CD8-positive, alpha-beta memory T cell (primary cell): Measurements from ENCODE around the gene COX19. TPM values are rescaled to one million over a fixed set of nuclear protein-coding genes. Genes with fewer than 3 reads are reported as not detected.
A peak's percentile ranks its signal among the peaks of the same experiment; 100 is the strongest.

Experiments used
- CTCF ChIA-PET: fragments of 350-600 bp; sonication (Branson Sonifier 250); formaldehyde crosslinking; loops from one replicate; lab custom pipeline; 2021; ENCODE audit warnings: antibody characterized with exemption; lab: Charles Lee
- POLR2A ChIA-PET: fragments of 350-600 bp; sonication (Branson Sonifier 250); formaldehyde crosslinking; loops from one replicate; lab custom pipeline; 2021; ENCODE audit warnings: antibody characterized with exemption; lab: Charles Lee
- DNase-seq, 5 donors: peaks; one replicate each; pipeline versions ENCODE4 v3.0.0 to v3.0.0-alpha.2; 2020 to 2022; ENCODE audit warnings: mixed read lengths in 1 of 5
- H3K27ac ChIP-seq: one replicate; pipeline ENCODE4 v1.7.0; 2013; ENCODE audit warnings: low read depth, mild to moderate bottlenecking, low read length, moderate library complexity
- H3K27me3 ChIP-seq: 2 replicates; pipeline ENCODE4 v1.7.0; 2013; ENCODE audit warnings: low read length, mild to moderate bottlenecking; ENCODE audit not compliant: insufficient read depth, poor library complexity, severe bottlenecking
- H3K36me3 ChIP-seq: 2 replicates; pipeline ENCODE4 v1.7.0; 2013; ENCODE audit warnings: mild to moderate bottlenecking, low read length, moderate library complexity; ENCODE audit not compliant: insufficient read depth
- H3K4me1 ChIP-seq: 2 replicates; pipeline ENCODE4 v1.7.0; 2013; ENCODE audit warnings: mild to moderate bottlenecking, low read length, moderate library complexity; ENCODE audit not compliant: insufficient read depth
- H3K4me3 ChIP-seq: 2 replicates; pipeline ENCODE4 v1.7.0; 2013; ENCODE audit warnings: mild to moderate bottlenecking, low read length
- H3K9me3 ChIP-seq: 2 replicates; pipeline ENCODE4 v1.7.0; 2013; ENCODE audit warnings: mild to moderate bottlenecking, low read length
- H3K27ac Mint-ChIP-seq, 8 donors: one replicate each; pipeline ENCODE4 v1.8.0; 2020 to 2021; ENCODE audit warnings: mixed read lengths in 8 of 8, mild to moderate bottlenecking in 6 of 8, inconsistent platforms in 3 of 8, moderate library complexity in 3 of 8
- H3K27me3 Mint-ChIP-seq, 2 donors: one replicate each; pipeline ENCODE4 v1.8.0; 2020 to 2021; ENCODE audit warnings: mixed read lengths in 2 of 2, mild to moderate bottlenecking in 1 of 2, moderate library complexity in 1 of 2
- H3K36me3 Mint-ChIP-seq, 3 donors: one replicate each; pipeline ENCODE4 v1.8.0; 2020 to 2021; ENCODE audit warnings: mixed read lengths in 3 of 3, inconsistent platforms in 1 of 3, mild to moderate bottlenecking in 1 of 3
- H3K4me1 Mint-ChIP-seq, 3 donors: one replicate each; pipeline ENCODE4 v1.8.0; 2020 to 2021; ENCODE audit warnings: mixed read lengths in 3 of 3, inconsistent platforms in 1 of 3, mild to moderate bottlenecking in 1 of 3
- H3K4me3 Mint-ChIP-seq, 7 donors: one replicate each; pipeline ENCODE4 v1.8.0; 2020 to 2021; ENCODE audit warnings: mixed read lengths in 7 of 7, mild to moderate bottlenecking in 6 of 7, moderate library complexity in 4 of 7, inconsistent platforms in 2 of 7
- H3K9me3 Mint-ChIP-seq, 5 donors: one replicate each; pipeline ENCODE4 v1.8.0; 2020 to 2022; ENCODE audit warnings: mixed read lengths in 5 of 5, mild to moderate bottlenecking in 3 of 5, moderate library complexity in 2 of 5, inconsistent platforms in 1 of 5
- polyA plus RNA-seq: library from polyadenylated mRNA; unstranded; fragments of 300-500 nt; fragmentation: Illumina TruSeq; gene quantifications from one replicate; pipeline ENCODE4 v1.2.3, GENCODE V29; 2021
- total RNA-seq, 2 experiments: library from RNA; stranded (reverse); gene quantifications; one replicate each; pipeline ENCODE4 v1.2.3, GENCODE V29; 2021

The COX19 gene
- total and polyA plus RNA-seq, 3 experiments from 2014 or later, result 18.9 to 25.9 (median 21.3) TPM

DNA sequence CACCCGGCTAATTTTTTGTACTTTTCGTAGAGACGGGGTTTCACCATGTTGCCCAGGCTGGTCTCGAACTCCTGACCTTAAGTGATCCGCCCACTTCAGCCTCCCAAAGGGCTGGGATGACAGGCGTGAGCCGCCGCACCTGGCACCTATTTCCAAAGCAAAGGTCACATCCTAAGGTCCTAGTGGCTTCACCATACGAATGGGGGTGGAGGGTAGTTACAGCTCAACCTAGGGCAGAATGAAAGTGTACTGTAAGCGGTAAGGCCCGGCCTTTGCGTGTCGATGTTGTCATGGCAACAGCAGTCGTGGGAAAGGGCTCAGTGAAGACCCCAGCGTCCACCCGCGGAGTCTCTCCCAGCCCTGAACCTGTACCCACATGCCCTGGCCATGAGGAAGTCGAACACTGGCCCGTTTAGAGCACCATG, 1.6 kb upstream of the COX19 start:
- H3K9me3 ChIP-seq, result no peaks in the 10 kb centered on the region
- Mint-ChIP-seq H3K36me3 (peaks cover 0 to 19% (median 0%) of the 10 kb centered on the region in 3 donors), H3K27me3 (peaks cover 0 to 2% of the 10 kb centered on the region in 2 donors), H3K4me1 (peaks cover 22 to 26% (median 25%) of the 10 kb centered on the region in 3 donors), H3K9me3 (no peaks in the 10 kb centered on the region), H3K27ac (peak overlapping the region in 1 of 8 donors; percentile 66), H3K4me3 (peak overlapping the region in 3 of 7 donors; percentile 48 to 97 (median 93))
- H3K36me3 ChIP-seq, result peaks cover 11% of the 10 kb centered on the region
- no peak overlapping the region for H3K4me3 ChIP-seq
- ChIA-PET POLR2A (no interaction called here), CTCF (interaction anchor here (6.9 kb wide), 1 partner anchor 17 kb away, joined by 43 read pairs; no protein-coding TSS in a partner anchor)
- no peaks in the 10 kb centered on the region for H3K27me3 ChIP-seq
- no peak for DNase-seq
- no peak overlapping the region for H3K27ac ChIP-seq
- H3K4me1 ChIP-seq, result peaks cover 28% of the 10 kb centered on the region

DNA sequence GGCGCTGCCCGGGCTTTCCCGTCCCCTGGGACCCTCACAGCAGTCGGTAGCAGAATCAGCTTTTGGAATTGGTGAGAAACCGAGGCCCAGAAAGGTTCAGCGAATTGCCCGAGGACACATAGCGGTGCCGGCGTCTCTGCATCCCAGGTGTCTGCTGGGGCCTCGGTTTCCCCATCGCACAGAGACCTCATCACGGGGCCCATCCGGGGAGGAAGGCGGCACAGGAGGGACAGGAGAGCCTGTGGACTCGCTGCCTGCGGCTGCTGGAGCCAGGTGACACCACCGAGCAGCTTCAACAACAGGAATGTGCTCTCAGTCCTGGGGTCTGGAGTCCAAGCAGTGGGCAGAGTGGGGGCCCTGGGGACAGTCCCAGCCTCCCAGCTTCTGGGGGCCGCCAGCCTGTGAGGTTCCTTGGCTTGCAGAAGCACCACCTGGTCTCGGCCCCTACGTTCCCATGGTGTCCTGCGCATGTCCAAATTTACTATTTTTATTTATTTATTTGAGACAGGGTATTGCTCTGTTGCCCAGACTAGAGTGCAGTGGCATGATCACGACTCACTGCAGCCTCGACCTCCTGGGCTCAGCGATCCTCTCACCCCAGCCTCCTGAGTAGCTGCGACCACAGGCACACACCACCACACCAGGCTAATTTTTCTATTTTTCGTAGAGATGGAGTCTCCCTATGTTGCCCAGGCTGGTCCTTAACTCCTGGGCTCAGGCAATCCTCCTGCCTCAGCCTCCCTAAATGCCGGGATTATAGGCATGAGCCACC, 539 bp upstream of the COX19 start:
- H3K27ac Mint-ChIP-seq, result peak overlapping the region in 5 of 8 donors; percentile 26 to 98 (median 56)
- H3K4me3 Mint-ChIP-seq, result peak overlapping the region; percentile 90 to 97 (median 93)
- Histone ChIP-seq H3K9me3 (no peaks in the 10 kb centered on the region), H3K27ac (no peak overlapping the region), H3K4me3 (no peak overlapping the region), H3K27me3 (no peaks in the 10 kb centered on the region), H3K36me3 (peaks cover 19% of the 10 kb centered on the region), H3K4me1 (peaks cover 29% of the 10 kb centered on the region)
- no peak for DNase-seq
- peaks cover 28 to 33% (median 32%) of the 10 kb centered on the region in 3 donors for H3K4me1 Mint-ChIP-seq
- CTCF ChIA-PET, result interaction anchor here (3.5 to 6.9 kb wide), 2 partner anchors 18 to 90 kb away, joined by 15 to 43 read pairs; no protein-coding TSS in a partner anchor
- H3K9me3 Mint-ChIP-seq, result no peaks in the 10 kb centered on the region
- POLR2A ChIA-PET, result interaction anchor here (1.2 to 1.9 kb wide), 6 partner anchors 51 to 101 kb away, joined by 3 to 10 read pairs (median 4); no protein-coding TSS in a partner anchor
- peaks cover 0 to 2% of the 10 kb centered on the region in 2 donors for H3K27me3 Mint-ChIP-seq
- peaks cover 0 to 26% (median 4%) of the 10 kb centered on the region in 3 donors for H3K36me3 Mint-ChIP-seq

DNA sequence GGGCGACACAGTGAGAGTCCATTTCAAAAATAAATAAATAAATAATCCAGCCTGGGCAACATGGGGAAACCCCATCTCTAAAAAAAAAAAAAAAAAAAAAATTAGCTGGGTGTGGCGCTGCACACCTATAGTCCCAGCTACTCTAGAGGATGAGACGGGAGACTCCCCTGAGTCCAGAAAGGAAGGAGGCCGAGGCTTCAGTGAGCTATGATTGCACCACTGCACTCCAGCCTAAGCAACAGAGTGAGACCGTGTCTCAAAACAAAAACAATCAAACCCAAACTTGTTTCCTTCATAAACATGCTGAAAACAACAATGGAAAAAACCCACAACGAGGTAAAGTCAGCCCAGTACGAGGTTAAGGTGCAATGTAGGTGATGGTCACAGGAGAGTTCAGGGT, 1.2 kb downstream of the COX19 start:
- Histone ChIP-seq H3K27me3 (no peaks in the 10 kb centered on the region), H3K4me3 (peak overlapping the region; percentile 79), H3K4me1 (peaks cover 29% of the 10 kb centered on the region), H3K36me3 (peaks cover 23% of the 10 kb centered on the region), H3K9me3 (no peaks in the 10 kb centered on the region), H3K27ac (peak overlapping the region; percentile 16)
- peaks cover 28 to 36% (median 35%) of the 10 kb centered on the region in 3 donors for H3K4me1 Mint-ChIP-seq
- H3K9me3 Mint-ChIP-seq, result no peaks in the 10 kb centered on the region
- H3K27ac Mint-ChIP-seq, result peak overlapping the region; percentile 90 to 98 (median 96)
- CTCF ChIA-PET, result interaction anchor here (0.7 to 6.9 kb wide), 6 partner anchors 15 to 202 kb away, joined by 3 to 43 read pairs (median 4); no protein-coding TSS in a partner anchor
- peaks cover 0 to 38% (median 5%) of the 10 kb centered on the region in 3 donors for H3K36me3 Mint-ChIP-seq
- H3K27me3 Mint-ChIP-seq, result peaks cover 0 to 2% of the 10 kb centered on the region in 2 donors
- peak overlapping the region; percentile 90 to 97 (median 93) for H3K4me3 Mint-ChIP-seq
- peak in 1 of 5 donors; percentile 28 for DNase-seq
- POLR2A ChIA-PET, result interaction anchor here (0.6 to 1.9 kb wide), 4 partner anchors 51 to 525 kb away, joined by 3 to 10 read pairs (median 4); no protein-coding TSS in a partner anchor

DNA sequence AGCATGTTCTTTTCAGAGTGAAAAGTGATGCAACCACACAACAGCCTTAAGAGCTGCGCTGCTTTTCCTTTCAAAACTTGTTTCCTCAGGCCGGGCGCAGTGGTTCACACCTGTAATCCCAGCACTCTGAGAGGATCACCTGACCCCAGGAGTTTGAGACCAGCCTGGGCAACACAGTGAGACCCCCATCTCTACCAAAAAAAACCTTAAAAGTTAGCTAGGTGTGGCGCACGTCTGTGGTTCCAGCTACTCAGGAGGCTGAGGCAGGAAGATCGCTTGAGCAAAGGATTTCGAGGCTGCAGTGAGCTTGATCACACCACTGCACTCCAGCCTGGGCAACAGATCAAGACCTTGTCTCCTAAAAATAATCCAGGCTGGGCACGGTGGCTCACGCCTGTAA, 2.0 kb downstream of the COX19 start:
- Histone ChIP-seq H3K27me3 (no peaks in the 10 kb centered on the region), H3K27ac (no peak overlapping the region), H3K9me3 (no peaks in the 10 kb centered on the region), H3K36me3 (peaks cover 29% of the 10 kb centered on the region), H3K4me3 (no peak overlapping the region), H3K4me1 (peaks cover 29% of the 10 kb centered on the region)
- H3K36me3 Mint-ChIP-seq, result peaks cover 0 to 47% (median 5%) of the 10 kb centered on the region in 3 donors
- peaks cover 28 to 36% (median 35%) of the 10 kb centered on the region in 3 donors for H3K4me1 Mint-ChIP-seq
- no peaks in the 10 kb centered on the region for H3K27me3 Mint-ChIP-seq
- ChIA-PET CTCF (interaction anchor here (1.0 to 6.9 kb wide), 7 partner anchors 14 to 203 kb away, joined by 3 to 43 read pairs (median 4); partner anchors contain the start of gene GPR146), POLR2A (interaction anchor here (0.5 kb wide), 1 partner anchor 14 kb away, joined by 3 read pairs; no protein-coding TSS in a partner anchor)
- H3K4me3 Mint-ChIP-seq, result peak overlapping the region; percentile 11 to 93 (median 45)
- peak overlapping the region in 6 of 8 donors; percentile 10 to 74 (median 37) for H3K27ac Mint-ChIP-seq
- H3K9me3 Mint-ChIP-seq, result no peaks in the 10 kb centered on the region
- DNase-seq, result no peak

DNA sequence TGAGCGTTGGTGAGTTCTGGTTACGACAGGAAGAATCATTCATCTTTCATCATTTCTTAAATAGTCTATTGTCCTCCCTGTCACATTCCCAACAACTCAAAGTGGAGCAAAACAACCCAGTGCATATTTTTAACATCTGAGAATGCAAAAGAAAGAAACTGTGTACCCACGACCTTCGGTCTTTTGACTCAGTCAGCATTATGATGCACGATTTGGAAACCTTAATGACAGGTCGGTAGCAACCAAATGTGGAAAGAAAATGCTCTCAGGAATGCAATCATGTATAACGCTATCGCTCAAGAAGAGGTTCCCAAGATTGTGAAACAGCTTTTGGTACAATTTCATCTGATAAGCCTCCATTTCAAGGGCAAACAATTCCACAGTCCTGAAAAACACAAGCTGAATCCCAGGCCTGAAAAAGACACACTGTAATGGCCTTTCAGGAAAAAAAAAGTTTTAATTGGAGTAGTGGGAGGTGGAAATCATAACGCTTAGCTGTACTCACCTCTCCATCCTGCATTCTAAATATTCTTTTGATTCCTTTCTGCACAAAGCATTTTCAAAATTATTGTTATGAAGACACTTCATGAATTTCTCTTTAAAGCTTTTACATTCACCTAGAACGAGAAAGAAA, 2.6 kb downstream of the COX19 start:
- CTCF ChIA-PET, result interaction anchor here (1.0 to 6.9 kb wide), 6 partner anchors 15 to 204 kb away, joined by 3 to 43 read pairs (median 4); partner anchors contain the start of gene GPR146
- Mint-ChIP-seq H3K4me1 (peaks cover 31 to 39% (median 35%) of the 10 kb centered on the region in 3 donors), H3K27ac (peak overlapping the region in 3 of 8 donors; percentile 36 to 74 (median 51)), H3K4me3 (peak overlapping the region in 6 of 7 donors; percentile 11 to 93 (median 42)), H3K27me3 (no peaks in the 10 kb centered on the region), H3K36me3 (peaks cover 0 to 52% (median 5%) of the 10 kb centered on the region in 3 donors), H3K9me3 (no peaks in the 10 kb centered on the region)
- DNase-seq, result no peak
- POLR2A ChIA-PET, result interaction anchor here (1.2 kb wide), 1 partner anchor 50 kb away, joined by 3 read pairs; no protein-coding TSS in a partner anchor
- peaks cover 29% of the 10 kb centered on the region for H3K4me1 ChIP-seq
- H3K36me3 ChIP-seq, result peaks cover 34% of the 10 kb centered on the region
- H3K4me3 ChIP-seq, result no peak overlapping the region
- H3K27ac ChIP-seq, result no peak overlapping the region
- no peaks in the 10 kb centered on the region for H3K27me3 ChIP-seq
- no peaks in the 10 kb centered on the region for H3K9me3 ChIP-seq

DNA sequence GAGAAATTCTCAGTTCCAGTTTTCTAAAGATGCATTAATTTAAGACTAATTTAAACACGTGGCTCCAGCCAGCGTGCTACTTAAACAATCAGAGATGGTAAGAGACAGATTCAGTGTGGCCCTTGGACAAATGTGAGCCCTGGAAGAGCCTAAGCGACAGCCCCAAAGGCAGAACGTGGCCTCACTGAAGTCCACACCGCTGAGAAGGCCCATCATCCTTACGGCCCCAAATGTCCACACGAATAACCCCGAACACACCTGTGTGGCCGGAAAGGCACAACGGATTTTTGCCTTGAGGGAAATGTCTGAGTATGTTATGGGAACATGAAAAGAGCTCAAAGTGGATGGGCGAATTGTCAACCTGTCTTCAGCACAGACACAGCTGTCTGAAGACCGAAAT, 3.2 kb downstream of the COX19 start:
- DNase-seq, result no peak
- Mint-ChIP-seq H3K27ac (peak overlapping the region in 2 of 8 donors; percentile 17 to 57), H3K27me3 (no peaks in the 10 kb centered on the region), H3K9me3 (no peaks in the 10 kb centered on the region), H3K4me3 (peak overlapping the region in 2 of 7 donors; percentile 27 to 35), H3K4me1 (peaks cover 32 to 40% (median 35%) of the 10 kb centered on the region in 3 donors), H3K36me3 (peaks cover 0 to 59% (median 5%) of the 10 kb centered on the region in 3 donors)
- H3K4me1 ChIP-seq, result peaks cover 29% of the 10 kb centered on the region
- H3K4me3 ChIP-seq, result no peak overlapping the region
- ChIA-PET CTCF (interaction anchor here (0.7 kb wide), 1 partner anchor 21 kb away, joined by 3 read pairs; no protein-coding TSS in a partner anchor), POLR2A (interaction anchor here (1.2 kb wide), 1 partner anchor 49 kb away, joined by 3 read pairs; no protein-coding TSS in a partner anchor)
- no peaks in the 10 kb centered on the region for H3K27me3 ChIP-seq
- H3K27ac ChIP-seq, result no peak overlapping the region
- peaks cover 39% of the 10 kb centered on the region for H3K36me3 ChIP-seq
- H3K9me3 ChIP-seq, result no peaks in the 10 kb centered on the region

DNA sequence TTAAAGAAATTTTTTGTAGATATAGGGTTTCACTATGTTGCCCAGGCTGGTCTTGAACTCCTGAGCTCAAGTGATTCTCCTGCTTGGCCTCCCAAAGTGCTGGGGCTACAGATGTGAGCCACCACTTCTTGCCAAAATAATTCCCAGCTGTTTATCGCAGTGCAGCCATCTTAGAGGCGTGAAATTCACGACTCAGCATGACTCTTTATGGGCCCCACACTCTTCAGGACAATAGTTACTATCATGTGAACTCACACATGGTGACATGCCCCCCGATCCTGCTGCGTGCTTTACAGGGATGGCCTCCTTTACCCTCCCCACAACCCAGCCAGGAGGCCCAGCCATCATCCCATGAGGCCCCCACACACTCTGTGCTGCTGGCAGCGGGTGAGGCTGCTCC, 4.6 kb downstream of the COX19 start:
- Histone ChIP-seq H3K4me3 (no peak overlapping the region), H3K27ac (no peak overlapping the region), H3K4me1 (peaks cover 27% of the 10 kb centered on the region), H3K9me3 (no peaks in the 10 kb centered on the region), H3K36me3 (peaks cover 39% of the 10 kb centered on the region), H3K27me3 (no peaks in the 10 kb centered on the region)
- H3K4me1 Mint-ChIP-seq, result peaks cover 35 to 45% (median 40%) of the 10 kb centered on the region in 3 donors
- ChIA-PET POLR2A (no interaction called here), CTCF (no interaction called here)
- H3K36me3 Mint-ChIP-seq, result peaks cover 0 to 68% (median 5%) of the 10 kb centered on the region in 3 donors
- H3K9me3 Mint-ChIP-seq, result no peaks in the 10 kb centered on the region
- H3K27me3 Mint-ChIP-seq, result no peaks in the 10 kb centered on the region
- H3K27ac Mint-ChIP-seq, result peak overlapping the region in 5 of 8 donors; percentile 19 to 89 (median 63)
- no peak for DNase-seq
- peak overlapping the region in 1 of 7 donors; percentile 79 for H3K4me3 Mint-ChIP-seq
